GM13977 (cell line): ENCODE results near the gene MKLN1.

ENCODE experiments used
- DNase-seq: peaks from one replicate; pipeline ENCODE4 v3.0.0; 2012; ENCODE audit warnings: low spot score
- CTCF ChIP-seq: IDR thresholded peaks from 2 replicates; pipeline ENCODE4 v1.5.1; 2012; ENCODE audit warnings: mild to moderate bottlenecking, control low read depth; ENCODE audit not compliant: insufficient read depth; ENCODE audit errors: extremely low read depth, missing control alignments
- in situ Hi-C: fragments of 300-500 bp; cut with MboI; formaldehyde crosslinking; loops from one replicate; pipeline ENCODE4 v1.12.0; 2022; ENCODE audit warnings: low sequenced_read_pairs, low pct_unique_long_range_greater_than_20kb, mixed read lengths, inconsistent platforms; ENCODE audit not compliant: unreplicated experiment

MKLN1 gene

GRCh38 chr7:131325179-131325840 is 2.4 kb upstream of the MKLN1 start:
- no peak for TF ChIP-seq CTCF
- DNase-seq = no peak
- in situ Hi-C loops = no loop called here

GRCh38 chr7:131326576-131326975 is 1.1 kb upstream of the MKLN1 start:
- in situ Hi-C loops = no loop called here
- no peak for TF ChIP-seq CTCF
- DNase-seq = no peak

- peak; percentile 44 for DNase-seq
- no peak for TF ChIP-seq CTCF
- in situ Hi-C loops = no loop called here
Observed at GRCh38 chr7:131327049-131327625, 539 bp upstream of the MKLN1 start.

GRCh38 chr7:131328377-131329175 is 900 bp downstream of the MKLN1 start:
- no peak for TF ChIP-seq CTCF
- in situ Hi-C loops = no loop called here
- DNase-seq = peak; percentile 32

GRCh38 chr7:131329176-131329570 is 1.5 kb downstream of the MKLN1 start:
- no peak for TF ChIP-seq CTCF
- DNase-seq = no peak
- in situ Hi-C loops = no loop called here

GRCh38 chr7:131330299-131330698 is 2.6 kb downstream of the MKLN1 start:
- no peak for DNase-seq
- TF ChIP-seq CTCF = no peak
- in situ Hi-C loops = no loop called here
